ENCODE data around the gene DOK5. TPM values are rescaled to one million over a fixed set of nuclear protein-coding genes. Genes with fewer than 3 reads are reported as not detected.

The DOK5 gene
- total and polyA plus RNA-seq, 9 of the 15 experiments (the other 6 are each of a cell fraction or from before 2014, with no cell fraction given), result not detected

GRCh38 chr20:54646156-54646517, 170.7 kb downstream of the DOK5 start:
- Histone ChIP-seq H3K9me1 (ENCODE audit: control insufficient read depth, insufficient read depth, low read length) (no peaks in the 10 kb centered on the region), H3K4me1 (replicated peaks in 1 of 2; ENCODE audit: control insufficient read depth in 2 of 2, insufficient read depth in 2 of 2, low read length in 2 of 2) (no peaks in the 10 kb centered on the region), H3K4me2 (ENCODE audit: insufficient read depth, low read length) (no peak overlapping the region), H3K27me3 (ENCODE audit: control insufficient read depth in 2 of 2, insufficient read depth in 2 of 2, low read length in 2 of 2) (no peaks in the 10 kb centered on the region), H4K20me1 (replicated peaks; ENCODE audit: control insufficient read depth, insufficient read depth, low read length) (no peaks in the 10 kb centered on the region), H3K79me2 (ENCODE audit: control insufficient read depth, insufficient read depth, low read length) (no peaks in the 10 kb centered on the region), H3K4me3 (no peak overlapping the region), H3K27ac (ENCODE audit: extremely low read depth, low read depth, low read length) (no peak overlapping the region), H3K9me3 (replicated peaks; ENCODE audit: control insufficient read depth, insufficient read depth, low read depth, low read length) (no peaks in the 10 kb centered on the region), H3K36me3 (ENCODE audit: control insufficient read depth, insufficient read depth, low read length) (no peaks in the 10 kb centered on the region), H2AFZ (ENCODE audit: low read depth, low read length) (no peak overlapping the region), H3K9ac (ENCODE audit: insufficient read depth in 1 of 2, low read depth in 2 of 2, low read length in 2 of 2) (no peak overlapping the region)
- BruUV-seq (replicated peaks), result no TSS peak
- no peak for DNase-seq (ENCODE audit: extremely low read depth in 1 of 4, low spot score in 3 of 4)
- TF ChIP-seq GTF2A2 (tag; IDR thresholded peaks at IDR 0.05) (no peak), ZKSCAN3 (CRISPR knock-in tag; IDR thresholded peaks at IDR 0.05) (no peak), CREB1 (IDR thresholded peaks at IDR 0.05) (no peak), CREB1 (CRISPR knock-in tag; IDR thresholded peaks at IDR 0.05) (no peak)
- in situ Hi-C loops (cut with MboI) (loop anchor here (10.0 to 25.0 kb wide), 3 partner anchors 431 to 684 kb away; no protein-coding TSS in a partner anchor), intact Hi-C loops (cut with micrococcal nuclease) (loop anchor here (2.0 to 5.0 kb wide), 2 partner anchors 429 to 543 kb away; no protein-coding TSS in a partner anchor)
- no peak for FAIRE-seq
- no peak for ATAC-seq
- 0% methylated on average over 3 of the region's 4 CpGs for WGBS (ENCODE audit: insufficient coverage, low coverage, missing lambda C conversion rate)
- ChIA-PET POLR2A (no interaction called here), CTCF (ENCODE audit: low intra/inter-chr PET ratio) (interaction anchor here (0.7 to 2.4 kb wide), 3 partner anchors 426 to 1177 kb away, joined by 4 to 21 read pairs (median 19); no protein-coding TSS in a partner anchor)

DNA sequence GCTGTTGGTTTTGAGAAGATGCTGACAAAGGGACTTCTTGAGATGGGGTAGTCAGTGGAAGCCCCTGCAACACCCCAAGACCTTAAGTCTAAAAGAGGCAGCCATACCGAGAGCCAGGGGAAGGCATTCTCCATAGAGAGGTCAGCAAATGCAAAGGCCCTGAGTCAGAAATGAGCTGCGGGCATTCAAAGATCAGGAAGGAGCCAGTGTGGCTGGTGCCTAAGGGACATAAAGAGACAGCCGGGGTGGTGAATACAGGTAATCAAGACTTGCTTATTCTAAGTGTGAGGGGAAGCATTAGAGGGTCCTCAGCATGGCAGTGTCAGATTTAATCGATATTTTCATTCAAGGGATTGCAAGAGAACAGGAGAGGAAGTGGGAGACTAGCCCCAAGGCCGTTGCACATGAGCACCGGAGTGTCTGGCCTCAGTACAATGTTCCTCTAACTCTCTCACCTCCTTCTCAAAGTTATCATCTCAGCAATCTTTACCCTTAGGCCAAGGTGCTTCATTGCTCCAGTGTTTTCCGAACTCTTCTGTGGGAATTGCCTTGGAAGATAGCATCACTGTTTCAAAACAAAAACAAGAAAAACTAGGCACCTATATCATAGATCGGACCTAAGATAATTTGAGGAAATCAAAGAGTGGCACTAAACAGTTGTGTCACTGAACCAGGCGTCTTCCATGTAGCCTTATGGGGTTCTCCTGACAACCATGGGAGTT, 173.2 kb downstream of the DOK5 start:
- CTCF ChIA-PET (ENCODE audit: low intra/inter-chr PET ratio), result interaction anchor here (1.1 to 2.4 kb wide), 2 partner anchors 429 to 1601 kb away, joined by 3 to 13 read pairs; partner anchors contain the start of gene MC3R
- in situ Hi-C loops (cut with MboI), result loop anchor here (10.0 to 25.0 kb wide), 3 partner anchors 434 to 686 kb away; no protein-coding TSS in a partner anchor
- TF ChIP-seq ZBTB11 (CRISPR knock-in tag; IDR thresholded peaks at IDR 0.05) (peak in 1 of 3 experiments; percentile 63; a peak in 1 of 6 replicates), ZNF175 (CRISPR knock-in tag; IDR thresholded peaks at IDR 0.05; ENCODE audit: low read depth) (no peak), ZNF589 (CRISPR knock-in tag; IDR thresholded peaks at IDR 0.05; ENCODE audit: low read depth) (no peak)
- TF ChIP-seq, protein P1, sequence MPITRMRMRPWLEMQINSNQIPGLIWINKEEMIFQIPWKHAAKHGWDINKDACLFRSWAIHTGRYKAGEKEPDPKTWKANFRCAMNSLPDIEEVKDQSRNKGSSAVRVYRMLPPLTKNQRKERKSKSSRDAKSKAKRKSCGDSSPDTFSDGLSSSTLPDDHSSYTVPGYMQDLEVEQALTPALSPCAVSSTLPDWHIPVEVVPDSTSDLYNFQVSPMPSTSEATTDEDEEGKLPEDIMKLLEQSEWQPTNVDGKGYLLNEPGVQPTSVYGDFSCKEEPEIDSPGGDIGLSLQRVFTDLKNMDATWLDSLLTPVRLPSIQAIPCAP (CRISPR knock-in tag; IDR thresholded peaks at IDR 0.05; ENCODE audit: borderline replicate concordance), result no peak

More for the DNA sequence above, 173.2 kb downstream of the DOK5 start:
- Histone ChIP-seq H3K36me3 (ENCODE audit: control insufficient read depth, insufficient read depth, low read length) (no peaks in the 10 kb centered on the region), H3K79me2 (ENCODE audit: control insufficient read depth, insufficient read depth, low read length) (no peaks in the 10 kb centered on the region), H3K9me3 (replicated peaks; ENCODE audit: control insufficient read depth, insufficient read depth, low read depth, low read length) (no peaks in the 10 kb centered on the region), H3K4me1 (replicated peaks in 1 of 2; ENCODE audit: control insufficient read depth in 2 of 2, insufficient read depth in 2 of 2, low read length in 2 of 2) (no peaks in the 10 kb centered on the region), H3K4me3 (no peak overlapping the region), H3K27ac (ENCODE audit: extremely low read depth, low read depth, low read length) (no peak overlapping the region), H3K9me1 (ENCODE audit: control insufficient read depth, insufficient read depth, low read length) (no peaks in the 10 kb centered on the region), H3K27me3 (ENCODE audit: control insufficient read depth in 2 of 2, insufficient read depth in 2 of 2, low read length in 2 of 2) (no peaks in the 10 kb centered on the region), H2AFZ (ENCODE audit: low read depth, low read length) (no peak overlapping the region), H3K9ac (ENCODE audit: insufficient read depth in 1 of 2, low read depth in 2 of 2, low read length in 2 of 2) (no peak overlapping the region), H3K4me2 (ENCODE audit: insufficient read depth, low read length) (no peak overlapping the region), H4K20me1 (replicated peaks; ENCODE audit: control insufficient read depth, insufficient read depth, low read length) (no peaks in the 10 kb centered on the region)
- no TSS peak for BruUV-seq (replicated peaks)
- DNase-seq (ENCODE audit: extremely low read depth in 1 of 4, low spot score in 3 of 4) (no peak), FAIRE-seq (no peak), ATAC-seq (no peak)
- intact Hi-C loops (cut with micrococcal nuclease), result loop anchor here (2.0 to 5.0 kb wide), 3 partner anchors 431 to 1696 kb away; partner anchors contain the start of gene MC3R
- POLR2A ChIA-PET, result no interaction called here
- under 1% methylated on average over 9 of the region's 9 CpGs for WGBS (ENCODE audit: insufficient coverage, low coverage, missing lambda C conversion rate)

All from K562 (cell line).